HG02763 (cell line): ENCODE results near the gene DCAF11.
A peak's percentile ranks its signal among the peaks of the same experiment; 100 is the strongest.

Source experiments
- ATAC-seq: cut with Tn5 transposase; IDR thresholded peaks from one replicate; pipeline ENCODE4 v1.9.1; 2021; ENCODE audit warnings: mild to moderate bottlenecking, moderate library complexity; ENCODE audit not compliant: unreplicated experiment

The DCAF11 gene

GRCh38 chr14:24137529-24138395 is 23.2 kb downstream of the DCAF11 start:
- no peak for ATAC-seq

- no peak for ATAC-seq
Observed at GRCh38 chr14:24138396-24139271, 24.1 kb downstream of the DCAF11 start.

DNA sequence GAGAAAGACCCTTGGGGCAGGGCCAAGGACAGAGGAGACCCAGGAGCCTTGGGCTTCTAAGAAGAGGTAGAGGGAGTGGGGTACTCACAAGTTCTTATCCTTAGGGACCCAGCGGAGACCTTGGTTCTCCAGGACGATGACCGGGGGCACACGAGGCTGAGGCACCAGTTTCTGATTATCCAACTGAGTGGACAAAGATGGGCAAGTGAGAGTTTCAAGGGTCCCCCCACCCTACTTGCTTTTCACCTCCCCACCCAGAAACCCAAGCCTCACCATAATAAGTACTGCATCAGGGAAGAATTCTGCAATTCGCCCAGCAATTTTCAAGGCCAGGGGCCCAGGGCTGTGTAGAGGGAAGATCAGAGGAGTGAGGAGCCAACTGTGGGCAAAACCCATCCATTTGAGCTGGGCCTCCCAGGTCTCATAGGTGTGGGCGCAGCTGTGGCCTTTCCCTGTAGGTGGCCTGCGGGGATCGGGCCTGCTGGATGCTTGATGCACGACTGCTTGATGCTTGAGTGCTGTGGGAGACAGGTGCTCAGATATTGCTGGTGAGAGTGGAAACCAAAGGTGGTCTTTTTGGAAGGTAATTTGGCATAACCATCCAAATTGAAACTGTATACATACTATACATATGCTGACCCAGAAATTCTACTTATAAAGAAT is 24.8 kb downstream of the DCAF11 start:
- ATAC-seq = no peak

- peak; percentile 83 for ATAC-seq
Observed at GRCh38 chr14:24141097-24141880, 26.7 kb downstream of the DCAF11 start, which contains the start of gene EMC9. Gene EMC9, minus strand, starts transcription at chr14:24141591. Its CDS starts 287 bp downstream, at chr14:24141304.

GRCh38 chr14:24143511-24143910 is 28.9 kb downstream of the DCAF11 start:
- ATAC-seq = no peak

GRCh38 chr14:24144451-24144850 is 29.9 kb downstream of the DCAF11 start:
- ATAC-seq = no peak

DNA sequence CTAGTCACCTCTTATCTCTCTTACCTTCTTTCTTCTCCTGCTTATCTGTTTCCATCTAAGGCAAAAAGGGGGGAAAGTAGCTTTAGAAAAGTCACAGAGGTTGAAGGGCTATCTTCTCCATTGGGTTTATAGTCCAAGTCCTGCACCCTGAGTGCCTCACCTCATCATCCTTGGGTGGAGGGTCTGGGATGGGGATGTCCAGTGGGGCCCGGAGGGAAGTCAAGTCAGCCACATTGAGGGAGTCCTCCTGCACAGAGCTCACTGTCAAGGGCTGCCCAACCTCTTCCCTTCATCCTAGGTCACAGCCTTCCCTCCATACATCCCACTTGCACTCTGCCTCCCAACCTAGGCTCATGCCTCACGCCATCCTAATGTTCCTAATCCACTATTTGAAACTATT is 30.6 kb downstream of the DCAF11 start:
- ATAC-seq = no peak

GRCh38 chr14:24145690-24146452 is 31.3 kb downstream of the DCAF11 start:
- ATAC-seq = no peak

DNA sequence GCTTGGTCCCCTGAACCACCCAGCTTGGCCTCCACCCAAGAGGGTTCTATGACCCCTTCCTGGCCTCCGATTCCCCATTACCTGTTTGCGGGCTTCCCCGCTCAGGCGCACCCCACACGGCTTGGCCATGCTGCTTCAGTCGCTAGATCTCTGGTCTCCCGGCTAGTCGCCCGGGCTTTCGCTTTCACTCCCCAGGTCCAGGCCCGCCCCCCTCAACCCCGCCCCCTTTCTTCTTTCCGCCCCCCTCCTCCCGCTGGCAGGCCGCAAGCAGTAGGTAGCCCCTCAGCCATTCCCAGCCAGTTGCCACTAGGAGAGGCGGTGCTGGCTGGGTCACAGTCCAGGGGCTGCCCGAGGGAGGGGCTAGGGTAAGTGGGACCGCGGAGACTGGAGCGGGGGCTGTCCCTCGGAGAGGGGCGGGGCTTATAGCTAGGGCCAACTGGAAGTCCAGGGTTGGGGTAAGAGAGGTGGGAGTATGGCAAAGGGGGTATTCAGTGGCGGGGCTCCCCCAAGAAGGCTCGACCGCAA is 31.9 kb downstream of the DCAF11 start, which contains the start of gene PSME2:
Gene PSME2, minus strand, starts transcription at position 158 of the 525 bp plus-strand sequence. Its CDS starts 29 bp downstream, at position 129.
- peak; percentile 62 for ATAC-seq

DNA sequence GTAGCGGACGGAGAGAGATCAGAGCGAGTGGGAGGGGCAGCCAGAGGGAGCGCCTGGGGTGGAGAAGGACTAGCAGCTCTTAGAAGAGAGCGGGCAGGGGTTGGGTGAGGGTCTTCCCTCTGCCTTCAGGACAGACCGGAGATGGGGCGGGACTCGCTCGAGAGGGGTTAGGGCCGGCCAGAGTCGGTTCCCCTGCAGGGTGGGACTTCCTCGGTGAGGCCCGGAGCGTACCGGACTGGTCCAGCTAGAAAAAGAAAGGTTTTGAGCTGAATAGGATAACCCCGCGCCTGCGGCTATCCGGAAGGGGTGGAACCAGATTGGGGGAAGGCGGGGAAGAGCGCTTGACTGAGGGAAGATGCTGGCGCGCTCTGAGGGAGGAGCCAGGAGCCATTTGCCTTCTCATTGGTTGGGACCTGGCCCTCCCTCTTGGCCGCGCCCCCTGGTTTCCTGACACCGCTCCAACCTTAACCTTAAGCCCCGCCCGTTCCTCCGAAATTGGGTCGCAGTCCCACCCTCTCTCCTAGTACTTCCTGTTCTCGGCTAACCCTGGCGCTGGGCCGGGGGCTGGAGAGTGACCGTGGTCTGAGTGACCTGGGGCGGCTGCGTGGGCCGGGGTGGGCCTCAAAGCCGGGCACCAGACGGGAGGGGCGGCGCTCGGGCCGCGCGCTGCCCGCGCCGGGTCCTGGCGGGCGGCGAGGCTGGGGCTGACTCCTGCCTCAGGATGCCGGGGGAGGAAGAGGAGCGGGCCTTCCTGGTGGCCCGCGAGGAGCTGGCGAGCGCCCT is 32.6 kb downstream of the DCAF11 start, which contains the start of gene RNF31:
Gene RNF31, plus strand, starts transcription at position 521 of the 783 bp plus-strand sequence. Its CDS starts 201 bp downstream, at position 722.
- peak; percentile 78 for ATAC-seq

DNA sequence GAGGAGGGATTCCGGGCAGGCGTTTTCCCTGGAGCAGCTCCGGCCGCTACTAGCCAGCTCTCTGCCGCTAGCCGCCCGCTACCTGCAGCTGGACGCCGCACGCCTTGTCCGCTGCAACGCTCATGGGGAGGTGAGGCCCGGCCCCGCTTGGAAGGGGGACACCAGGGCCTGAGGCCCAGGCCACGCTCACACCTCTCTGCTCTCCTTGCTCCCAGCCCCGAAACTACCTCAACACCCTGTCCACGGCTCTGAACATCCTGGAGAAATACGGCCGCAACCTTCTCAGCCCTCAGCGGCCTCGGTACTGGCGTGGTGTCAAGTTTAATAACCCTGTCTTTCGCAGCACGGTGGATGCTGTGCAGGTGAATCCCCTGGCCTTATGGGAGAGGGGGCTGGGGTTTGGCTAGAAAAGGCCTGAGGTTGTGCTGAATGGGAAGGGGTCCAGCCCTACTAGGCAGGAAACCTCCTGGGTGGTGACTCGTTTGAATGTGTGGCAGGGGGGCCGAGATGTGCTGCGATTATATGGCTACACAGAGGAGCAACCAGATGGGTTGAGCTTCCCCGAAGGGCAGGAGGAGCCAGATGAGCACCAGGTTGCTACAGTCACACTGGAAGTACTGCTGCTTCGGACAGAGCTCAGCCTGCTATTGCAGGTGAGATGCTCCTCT is 33.3 kb downstream of the DCAF11 start:
- no peak for ATAC-seq

- no peak for ATAC-seq
Observed at GRCh38 chr14:24149302-24149969, 34.9 kb downstream of the DCAF11 start.

DNA sequence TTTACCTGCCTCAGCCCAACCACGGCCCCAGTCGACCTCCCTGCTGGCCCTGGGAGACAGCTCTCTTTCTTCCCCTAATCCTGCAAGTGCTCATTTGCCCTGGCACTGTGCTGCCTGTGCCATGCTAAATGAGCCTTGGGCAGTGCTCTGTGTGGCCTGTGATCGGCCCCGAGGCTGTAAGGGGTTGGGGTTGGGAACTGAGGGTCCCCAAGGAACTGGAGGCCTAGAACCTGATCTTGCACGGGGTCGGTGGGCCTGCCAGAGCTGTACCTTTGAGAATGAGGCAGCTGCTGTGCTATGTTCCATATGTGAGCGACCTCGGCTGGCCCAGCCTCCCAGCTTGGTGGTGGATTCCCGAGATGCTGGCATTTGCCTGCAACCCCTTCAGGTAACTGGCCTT is 35.5 kb downstream of the DCAF11 start:
- ATAC-seq = no peak

DNA sequence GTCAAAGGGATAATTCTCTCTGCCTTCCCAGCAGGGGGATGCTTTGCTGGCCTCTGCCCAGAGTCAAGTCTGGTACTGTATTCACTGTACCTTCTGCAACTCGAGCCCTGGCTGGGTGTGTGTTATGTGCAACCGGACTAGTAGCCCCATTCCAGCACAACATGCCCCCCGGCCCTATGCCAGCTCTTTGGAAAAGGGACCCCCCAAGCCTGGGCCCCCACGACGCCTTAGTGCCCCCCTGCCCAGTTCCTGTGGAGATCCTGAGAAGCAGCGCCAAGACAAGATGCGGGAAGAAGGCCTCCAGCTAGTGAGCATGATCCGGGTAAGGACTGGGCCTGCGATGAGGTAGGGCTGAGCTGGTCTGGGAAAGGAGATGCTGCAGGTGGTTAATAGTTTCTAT is 36.0 kb downstream of the DCAF11 start:
- ATAC-seq = no peak

GRCh38 chr14:24150993-24151392 is 36.4 kb downstream of the DCAF11 start:
- no peak for ATAC-seq

- ATAC-seq = no peak
Observed at GRCh38 chr14:24151404-24152080, 37.0 kb downstream of the DCAF11 start.

DNA sequence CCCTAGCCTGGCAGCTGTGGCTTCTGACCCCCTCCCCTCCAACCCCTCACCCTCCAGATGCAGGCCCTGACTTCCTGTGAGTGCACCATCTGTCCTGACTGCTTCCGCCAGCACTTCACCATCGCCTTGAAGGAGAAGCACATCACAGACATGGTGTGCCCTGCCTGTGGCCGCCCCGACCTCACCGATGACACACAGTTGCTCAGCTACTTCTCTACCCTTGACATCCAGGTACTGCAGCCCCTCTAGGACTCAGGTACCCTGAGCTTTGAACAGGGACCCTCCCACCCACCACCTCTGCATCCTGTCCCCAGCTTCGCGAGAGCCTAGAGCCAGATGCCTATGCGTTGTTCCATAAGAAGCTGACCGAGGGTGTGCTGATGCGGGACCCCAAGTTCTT is 40.5 kb downstream of the DCAF11 start:
- ATAC-seq = no peak
